GM18499 (cell line): ENCODE results near the gene ADGRG1.

Experiments used
- ATAC-seq: cut with Tn5 transposase; IDR thresholded peaks from one replicate; pipeline ENCODE4 v1.9.1; 2021; ENCODE audit warnings: moderate number of reproducible peaks; ENCODE audit not compliant: insufficient read depth, unreplicated experiment

ADGRG1 gene

GRCh38 chr16:57647136-57647875 lies 18.9 kb downstream of the ADGRG1 start:
- ATAC-seq, result no peak

- no peak for ATAC-seq
Measured at GRCh38 chr16:57648125-57648524, 19.7 kb downstream of the ADGRG1 start.

DNA sequence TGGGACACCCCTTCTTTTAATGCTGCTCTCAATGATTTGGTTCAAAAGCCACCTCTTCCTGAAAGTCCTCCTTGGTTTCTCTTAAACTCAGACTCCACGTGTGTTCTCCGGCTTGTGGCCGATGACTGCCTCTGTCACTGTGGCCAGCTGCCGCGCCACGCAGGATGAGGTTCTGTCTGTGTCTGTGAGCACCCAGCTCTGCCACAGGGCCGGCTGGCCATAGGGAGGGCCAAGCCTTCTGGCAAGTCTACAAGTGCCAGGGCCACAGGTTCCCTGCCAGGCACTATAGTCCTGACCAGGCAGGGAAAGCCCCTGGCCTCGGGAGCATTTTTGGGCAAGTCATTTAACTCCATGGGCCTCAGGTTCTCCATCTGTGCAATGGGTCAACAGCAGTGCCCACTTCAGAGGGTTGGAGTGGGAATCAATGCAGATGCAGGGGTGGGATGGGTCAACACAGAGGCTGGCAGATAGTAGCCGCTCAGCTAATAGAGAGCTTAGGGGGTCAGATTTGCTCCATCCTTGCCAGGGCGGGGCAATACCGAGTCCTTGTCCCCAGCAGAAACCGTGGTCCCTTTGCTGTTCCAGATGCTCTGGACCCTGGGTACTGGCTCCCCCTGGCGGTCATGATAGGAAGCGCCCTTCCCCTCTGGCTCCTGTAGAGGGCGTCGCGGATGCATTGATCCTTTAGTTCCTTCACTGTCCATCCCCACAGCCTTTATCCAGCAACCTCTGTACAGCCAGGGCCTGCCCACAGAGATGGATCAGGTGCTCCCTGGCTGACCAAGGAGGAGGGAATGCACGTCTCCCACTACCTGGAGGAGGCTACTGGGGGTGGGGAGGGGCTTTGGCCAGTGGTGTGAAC lies 20.4 kb downstream of the ADGRG1 start:
- no peak for ATAC-seq

DNA sequence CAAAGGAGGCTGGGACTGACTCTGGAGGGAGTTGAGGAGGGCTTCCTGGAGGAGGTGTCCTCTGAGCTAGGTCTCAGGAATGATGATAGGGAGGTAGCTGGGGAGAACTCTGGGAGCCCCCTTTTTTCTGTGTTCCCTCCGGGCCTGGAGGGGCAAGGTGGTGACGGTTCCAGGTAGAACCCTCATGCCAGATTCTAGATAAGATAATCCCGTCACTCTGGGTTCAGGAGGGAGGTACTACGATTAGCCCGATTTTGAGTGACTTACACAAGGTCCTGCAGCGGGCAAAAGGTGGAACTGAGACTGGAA lies 21.0 kb downstream of the ADGRG1 start:
- no peak for ATAC-seq

- ATAC-seq, result no peak
Measured at GRCh38 chr16:57649846-57650245, 21.4 kb downstream of the ADGRG1 start.

DNA sequence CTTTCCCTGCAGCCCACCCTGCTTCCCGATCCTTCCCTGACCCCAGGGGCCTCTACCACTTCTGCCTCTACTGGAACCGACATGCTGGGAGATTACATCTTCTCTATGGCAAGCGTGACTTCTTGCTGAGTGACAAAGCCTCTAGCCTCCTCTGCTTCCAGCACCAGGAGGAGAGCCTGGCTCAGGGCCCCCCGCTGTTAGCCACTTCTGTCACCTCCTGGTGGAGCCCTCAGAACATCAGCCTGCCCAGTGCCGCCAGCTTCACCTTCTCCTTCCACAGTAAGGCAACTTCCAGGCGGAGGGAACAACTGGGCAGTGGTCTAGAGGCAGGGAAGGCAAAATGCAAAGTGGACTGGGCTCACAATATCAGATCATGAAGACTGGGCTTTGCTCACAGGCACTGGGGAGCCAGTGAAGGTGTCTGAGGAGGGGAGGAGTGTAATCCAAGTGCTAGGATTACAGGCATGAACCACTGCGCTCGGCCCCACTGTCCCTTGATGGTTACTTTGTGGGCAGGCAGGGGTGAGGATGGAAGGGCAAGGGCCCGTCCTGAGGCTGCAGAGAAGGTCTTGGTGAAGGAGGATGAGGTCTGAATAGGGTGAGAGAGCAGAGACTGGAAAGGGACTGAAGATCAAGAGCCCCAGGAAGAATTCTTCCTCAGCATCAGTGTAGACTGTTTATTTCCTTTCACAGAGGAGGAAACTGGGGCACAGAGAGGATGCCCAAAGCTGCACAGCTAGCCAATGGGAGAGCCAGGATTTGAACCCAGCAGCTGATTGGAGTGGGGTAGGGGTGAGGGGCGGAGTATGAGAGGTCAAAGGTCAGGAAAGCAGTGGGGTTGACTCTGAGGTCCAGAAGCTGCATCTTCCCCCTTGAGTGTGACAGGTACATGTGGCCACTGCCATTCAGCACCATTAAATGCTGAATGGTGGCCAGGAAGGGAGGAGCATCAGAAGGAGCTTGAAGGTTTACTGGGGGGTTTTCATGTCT lies 23.2 kb downstream of the ADGRG1 start:
- no peak for ATAC-seq

- no peak for ATAC-seq
Measured at GRCh38 chr16:57652695-57653471, 24.5 kb downstream of the ADGRG1 start.

GRCh38 chr16:57653936-57654335 lies 25.5 kb downstream of the ADGRG1 start:
- ATAC-seq, result no peak

DNA sequence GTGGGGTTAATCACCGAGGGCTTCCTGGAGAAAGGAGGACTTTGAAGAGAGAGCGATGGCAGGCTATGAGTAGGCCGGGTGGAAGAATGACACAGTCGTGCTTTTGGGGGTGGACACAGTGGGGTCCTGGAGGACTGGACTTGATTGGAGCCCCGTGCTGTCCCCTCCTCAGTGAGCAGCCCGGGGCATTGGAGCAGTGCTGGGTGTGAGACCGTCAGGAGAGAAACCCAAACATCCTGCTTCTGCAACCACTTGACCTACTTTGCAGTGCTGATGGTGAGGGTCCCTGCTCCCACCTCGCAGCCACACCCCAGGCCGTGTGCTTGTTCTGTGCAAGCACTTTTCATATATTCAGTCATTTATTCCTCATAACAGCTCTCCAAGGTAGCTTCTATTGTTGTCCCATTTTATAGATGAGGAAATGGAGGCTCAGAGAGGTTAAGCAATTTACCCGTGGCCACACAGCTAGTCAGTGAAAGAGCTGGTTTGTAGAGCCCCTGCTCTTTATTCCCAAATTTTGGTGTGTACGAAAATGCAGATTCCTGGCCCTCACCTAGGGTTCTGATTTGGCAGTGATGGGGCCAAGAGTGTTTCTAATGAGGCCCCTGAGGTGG lies 28.0 kb downstream of the ADGRG1 start:
- ATAC-seq, result no peak

DNA sequence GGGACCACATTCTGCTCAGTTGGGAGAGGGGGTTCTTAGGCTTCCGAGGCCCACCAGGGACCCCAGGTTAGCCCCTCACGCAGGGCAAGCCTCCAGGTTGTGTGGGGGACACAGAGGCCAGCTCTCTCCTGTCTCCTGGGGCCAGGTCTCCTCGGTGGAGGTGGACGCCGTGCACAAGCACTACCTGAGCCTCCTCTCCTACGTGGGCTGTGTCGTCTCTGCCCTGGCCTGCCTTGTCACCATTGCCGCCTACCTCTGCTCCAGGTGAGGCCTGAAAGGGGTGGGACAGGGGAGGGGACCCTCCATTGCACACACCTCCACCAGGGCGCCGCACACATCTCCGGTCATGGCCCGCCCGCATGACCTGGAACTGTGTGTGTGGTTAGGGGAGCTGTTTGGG lies 28.8 kb downstream of the ADGRG1 start:
- ATAC-seq, result no peak

- no peak for ATAC-seq
Measured at GRCh38 chr16:57658130-57658877, 29.9 kb downstream of the ADGRG1 start.

GRCh38 chr16:57658878-57659674 lies 30.6 kb downstream of the ADGRG1 start:
- no peak for ATAC-seq

DNA sequence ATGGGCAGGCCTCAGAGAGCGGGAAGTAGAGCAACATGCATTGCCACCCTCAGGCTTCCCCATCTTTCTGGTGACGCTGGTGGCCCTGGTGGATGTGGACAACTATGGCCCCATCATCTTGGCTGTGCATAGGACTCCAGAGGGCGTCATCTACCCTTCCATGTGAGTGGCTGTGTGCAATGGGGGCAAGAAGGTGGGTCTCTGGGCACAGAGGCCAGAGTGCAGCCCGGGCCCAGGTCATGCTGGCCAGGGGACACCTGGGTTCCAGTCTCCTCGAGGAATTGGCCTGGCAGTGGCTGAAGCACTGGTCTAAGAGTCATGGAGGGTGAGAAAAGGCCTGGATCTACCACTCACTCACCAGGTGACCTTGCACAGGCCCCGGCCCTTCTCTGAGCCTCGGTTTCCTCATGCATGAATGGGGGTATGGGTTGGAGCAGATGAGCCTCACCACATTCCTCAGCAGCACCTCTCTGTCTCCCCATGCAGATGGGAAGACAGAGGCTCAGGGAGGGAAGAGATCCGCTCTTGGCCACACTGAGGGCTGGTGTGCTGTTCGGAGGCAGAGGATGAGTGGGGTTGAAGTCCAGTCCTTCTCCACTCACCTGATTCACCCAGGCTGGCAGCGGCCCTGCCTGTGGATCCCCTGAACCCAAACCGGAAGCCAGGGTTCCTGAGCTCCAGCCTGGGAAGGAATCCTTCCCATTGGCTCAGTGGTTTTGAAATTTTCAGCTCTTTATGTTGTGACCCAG lies 32.5 kb downstream of the ADGRG1 start:
- ATAC-seq, result no peak

- no peak for ATAC-seq
Measured at GRCh38 chr16:57661510-57661909, 33.1 kb downstream of the ADGRG1 start.

DNA sequence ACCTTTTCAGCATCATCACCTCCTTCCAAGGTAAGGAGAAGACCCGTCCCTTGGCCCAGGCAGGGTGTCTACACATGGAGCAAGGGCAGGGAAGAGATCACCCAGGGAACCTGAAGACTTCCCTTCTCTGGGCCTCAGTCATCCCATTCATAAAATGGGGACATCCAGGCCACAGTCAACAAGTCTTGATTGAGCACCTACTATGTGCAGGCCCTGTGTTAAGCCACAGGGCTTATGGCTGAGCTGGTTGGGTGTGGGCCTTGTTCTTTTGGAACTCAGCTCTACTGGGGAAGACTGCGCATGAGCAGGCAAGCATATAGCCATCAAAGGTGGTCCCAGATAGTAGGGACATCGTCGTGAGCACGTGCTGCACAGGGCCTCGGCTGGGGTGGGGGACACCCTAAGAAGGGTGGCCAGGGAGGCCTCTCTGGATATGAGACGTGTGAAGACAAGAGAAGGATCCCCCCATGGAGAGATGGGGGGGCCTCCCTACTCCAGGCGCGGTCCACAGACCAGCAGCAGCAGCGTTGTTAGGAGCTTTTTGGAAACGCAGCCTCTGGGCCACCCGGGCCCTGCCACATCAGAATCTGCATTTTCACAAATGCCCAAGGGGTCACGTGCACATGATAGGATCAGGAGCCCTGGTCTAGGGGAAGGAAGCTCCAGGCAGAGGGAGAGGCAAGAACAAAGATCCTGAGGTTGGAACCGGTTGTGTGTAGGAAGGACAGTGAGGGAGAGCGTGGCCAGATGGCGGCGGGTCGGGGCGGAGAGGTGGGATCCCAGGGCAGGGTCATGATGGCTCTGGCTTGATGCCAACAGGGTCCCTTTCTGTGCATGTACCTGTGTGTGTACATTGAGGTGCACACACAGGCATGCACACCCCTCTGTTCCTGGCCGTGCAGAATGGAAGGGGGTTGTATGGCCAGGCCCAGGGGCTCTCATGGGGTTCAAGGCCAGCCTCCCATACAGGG lies 33.8 kb downstream of the ADGRG1 start:
- ATAC-seq, result no peak

DNA sequence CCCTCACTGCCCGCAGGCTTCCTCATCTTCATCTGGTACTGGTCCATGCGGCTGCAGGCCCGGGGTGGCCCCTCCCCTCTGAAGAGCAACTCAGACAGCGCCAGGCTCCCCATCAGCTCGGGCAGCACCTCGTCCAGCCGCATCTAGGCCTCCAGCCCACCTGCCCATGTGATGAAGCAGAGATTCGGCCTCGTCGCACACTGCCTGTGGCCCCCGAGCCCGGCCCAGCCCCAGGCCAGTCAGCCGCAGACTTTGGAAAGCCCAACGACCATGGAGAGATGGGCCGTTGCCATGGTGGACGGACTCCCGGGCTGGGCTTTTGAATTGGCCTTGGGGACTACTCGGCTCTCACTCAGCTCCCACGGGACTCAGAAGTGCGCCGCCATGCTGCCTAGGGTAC lies 35.0 kb downstream of the ADGRG1 start:
- ATAC-seq, result no peak
